HT1080 (cell line): Measurements from ENCODE around the gene VSTM2A. TPM values are rescaled to one million over a fixed set of nuclear protein-coding genes. Genes with fewer than 3 reads are reported as not detected.

ENCODE experiments used
- DNase-seq: peaks from one replicate; pipeline ENCODE4 v3.0.0-alpha.2; 2015; ENCODE audit warnings: low read depth
- small RNA-seq: library from RNA; depleted of rRNA; stranded (forward); fragments of <200 nt; gene quantifications from one replicate; pipeline ENCODE3, GENCODE V24; 2014
- total RNA-seq: library from RNA; depleted of rRNA; stranded (reverse); fragments of >200 nt; shearing (Covaris generic); gene quantifications from 2 replicates; pipeline ENCODE4 v1.2.3, GENCODE V29; 2014; rRNA removed

The VSTM2A gene
- total RNA-seq, 1 experiment from 2014 or later: not detected

- DNase-seq: peak; percentile 31
Observed at GRCh38 chr7:54615537-54615936, 73.4 kb downstream of the VSTM2A start.

Small RNAs within 50 kb of the gene (small RNA-seq; reads per million reads assigned to genes)
- gene RNU6-1125P: not detected

Other genes starting within 250 kb of the VSTM2A start
- gene SEC61G, start 216.8 kb downstream of the VSTM2A start, total RNA-seq: 184 and 236 TPM in 2 replicates